WTC11 (cell line): ENCODE data around the gene MSL1. TPM values are rescaled to one million over a fixed set of nuclear protein-coding genes. Genes with fewer than 3 reads are reported as not detected.

ENCODE experiments used
- microRNA-seq: library from miRNA; unstranded; fragments of <30 nt; microRNA quantifications from one replicate; pipeline ENCODE4 v1.2.0, GENCODE V29; 2022; ENCODE audit warnings: borderline number of aligned reads
- total RNA-seq: library from RNA; stranded (reverse); gene quantifications from 3 replicates; pipeline ENCODE4 v1.2.3, GENCODE V29; 2021

MSL1 gene
- total RNA-seq, 1 experiment from 2014 or later: 78.1 TPM

Small RNA genes lying within 50 kb of the gene (microRNA-seq; reads per million reads assigned to microRNA genes)
- gene MIR6866: not detected

Other genes with a start within 250 kb of the MSL1 start
- gene GSDMB, start 203.3 kb upstream of the MSL1 start, total RNA-seq: 14.1 to 21.6 TPM (median 18.5 TPM) in 3 replicates
- gene ORMDL3, start 194.4 kb upstream of the MSL1 start, total RNA-seq: 53.2 to 59.4 TPM (median 54.1 TPM) in 3 replicates
- gene LRRC3C, start 194.2 kb upstream of the MSL1 start, total RNA-seq: not detected in 3 replicates
- not detected in 3 replicates for gene GSDMA, start 159.0 kb upstream of the MSL1 start, total RNA-seq
- gene PSMD3, start 141.2 kb upstream of the MSL1 start, total RNA-seq: 157 to 190 TPM (median 158 TPM) in 3 replicates
- not detected in 3 replicates for gene CSF3, start 106.5 kb upstream of the MSL1 start, total RNA-seq
- 95.5 to 107 TPM (median 103 TPM) in 3 replicates for gene MED24, start 67.6 kb upstream of the MSL1 start, total RNA-seq
- 11.9 to 15.9 TPM (median 12.0 TPM) in 3 replicates for gene THRA, start 59.0 kb upstream of the MSL1 start, total RNA-seq
- gene NR1D1, start 21.4 kb upstream of the MSL1 start, total RNA-seq: 5.6 to 7.6 TPM (median 6.2 TPM) in 3 replicates
- 107 to 119 TPM (median 115 TPM) in 3 replicates for gene CASC3, start 18.6 kb downstream of the MSL1 start, total RNA-seq
- 19.9 to 23.0 TPM (median 19.9 TPM) in 3 replicates for gene RAPGEFL1, start 55.5 kb downstream of the MSL1 start, total RNA-seq
- 23.0 to 24.6 TPM (median 23.8 TPM) in 3 replicates for gene WIPF2, start 97.3 kb downstream of the MSL1 start, total RNA-seq
- gene CDC6, start 165.9 kb downstream of the MSL1 start, total RNA-seq: 85.9 to 125 TPM (median 87.9 TPM) in 3 replicates
- 14.3 to 20.7 TPM (median 15.8 TPM) in 3 replicates for gene RARA, start 187.2 kb downstream of the MSL1 start, total RNA-seq
- 1.4 to 2.3 TPM (median 2.0 TPM) in 3 replicates for gene GJD3, start 242.8 kb downstream of the MSL1 start, total RNA-seq